Measurements from ENCODE around the gene UBE3C. TPM values are rescaled to one million over a fixed set of nuclear protein-coding genes. Genes with fewer than 3 reads are reported as not detected.

Gene UBE3C
- total RNA-seq, 1 experiment from 2014 or later: 72.7 TPM

GRCh38 chr7:157177333-157177982 lies 38.7 kb downstream of the UBE3C start:
- DNase-seq (ENCODE audit: low read depth): no peak

GRCh38 chr7:157177983-157178381 lies 39.3 kb downstream of the UBE3C start:
- DNase-seq (ENCODE audit: low read depth): no peak

GRCh38 chr7:157183832-157184231 lies 45.1 kb downstream of the UBE3C start:
- no peak for DNase-seq (ENCODE audit: low read depth)

GRCh38 chr7:157188091-157188665 lies 49.5 kb downstream of the UBE3C start:
- no peak for DNase-seq (ENCODE audit: low read depth)

GRCh38 chr7:157189405-157189804 lies 50.7 kb downstream of the UBE3C start:
- DNase-seq (ENCODE audit: low read depth): no peak

- no peak for DNase-seq (ENCODE audit: low read depth)
These were observed 54.1 kb downstream of the UBE3C start for GRCh38 chr7:157192861-157193260.

- no peak for DNase-seq (ENCODE audit: low read depth)
These were observed 54.5 kb downstream of the UBE3C start for GRCh38 chr7:157193274-157193673.

- no peak for DNase-seq (ENCODE audit: low read depth)
These were observed 56.2 kb downstream of the UBE3C start for GRCh38 chr7:157194948-157195347.

GRCh38 chr7:157195868-157196267 lies 57.1 kb downstream of the UBE3C start:
- no peak for DNase-seq (ENCODE audit: low read depth)

GRCh38 chr7:157204134-157204533 lies 65.4 kb downstream of the UBE3C start:
- DNase-seq (ENCODE audit: low read depth): no peak

GRCh38 chr7:157205438-157205837 lies 66.7 kb downstream of the UBE3C start:
- DNase-seq (ENCODE audit: low read depth): no peak

- no peak for DNase-seq (ENCODE audit: low read depth)
These were observed 70.1 kb downstream of the UBE3C start for GRCh38 chr7:157208571-157209413.

GRCh38 chr7:157210682-157211081 lies 72.0 kb downstream of the UBE3C start:
- no peak for DNase-seq (ENCODE audit: low read depth)

GRCh38 chr7:157211690-157212089 lies 73.0 kb downstream of the UBE3C start:
- no peak for DNase-seq (ENCODE audit: low read depth)

- no peak for DNase-seq (ENCODE audit: low read depth)
These were observed 80.4 kb downstream of the UBE3C start for GRCh38 chr7:157219154-157219553.

- DNase-seq (ENCODE audit: low read depth): no peak
These were observed 82.3 kb downstream of the UBE3C start for GRCh38 chr7:157220916-157221569.

GRCh38 chr7:157222687-157223086 lies 84.0 kb downstream of the UBE3C start:
- no peak for DNase-seq (ENCODE audit: low read depth)

GRCh38 chr7:157224627-157225026 lies 85.9 kb downstream of the UBE3C start:
- peak; percentile 30 for DNase-seq (ENCODE audit: low read depth)

GRCh38 chr7:157228864-157229422 lies 90.2 kb downstream of the UBE3C start:
- peak; percentile 37 for DNase-seq (ENCODE audit: low read depth)

GRCh38 chr7:157233677-157234076 lies 95.0 kb downstream of the UBE3C start:
- peak; percentile 61 for DNase-seq (ENCODE audit: low read depth)

- DNase-seq (ENCODE audit: low read depth): no peak
These were observed 95.5 kb downstream of the UBE3C start for GRCh38 chr7:157234271-157234670.
